ENCODE data around the gene TMEM217.

Gene TMEM217

DNA sequence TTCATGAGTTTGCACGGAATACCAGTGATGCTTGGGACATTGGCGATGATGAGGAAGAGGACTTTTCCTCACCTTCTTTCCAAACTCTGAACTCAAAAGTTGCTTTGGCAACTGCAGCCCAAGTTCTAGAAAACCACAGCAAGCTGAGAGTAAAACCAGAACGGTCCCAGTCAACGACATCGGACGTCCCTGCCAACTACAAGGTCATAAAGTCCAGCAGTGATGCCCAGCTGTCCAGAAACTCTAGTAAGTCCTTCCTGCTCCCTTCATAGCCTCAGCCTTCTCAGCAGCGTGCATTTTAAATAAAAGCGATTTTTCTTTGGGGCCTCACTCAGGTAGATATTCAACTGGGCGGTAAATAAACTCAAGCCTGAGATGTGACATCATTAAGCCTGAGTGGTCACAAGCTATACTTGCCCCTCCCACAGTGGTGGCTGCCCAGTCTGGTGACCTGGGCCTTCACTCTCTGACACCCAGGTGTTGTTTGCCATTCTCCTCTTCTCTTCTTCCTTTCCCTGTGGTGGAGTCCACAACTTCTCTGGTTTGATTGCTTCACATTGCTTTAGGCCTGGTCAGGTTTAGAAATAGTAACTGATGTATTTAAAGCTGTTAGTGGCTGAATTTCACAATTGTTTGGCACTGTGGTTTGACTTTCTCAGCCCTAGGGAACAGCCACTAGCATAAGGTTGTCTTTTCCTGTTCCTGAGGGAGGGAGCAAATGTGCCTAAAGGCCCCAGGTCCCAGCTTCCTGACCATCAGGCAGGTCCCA lies 21.6 kb upstream of the TMEM217 start:
- DNase-seq (ENCODE audit: low read depth): peak; percentile 23

DNA sequence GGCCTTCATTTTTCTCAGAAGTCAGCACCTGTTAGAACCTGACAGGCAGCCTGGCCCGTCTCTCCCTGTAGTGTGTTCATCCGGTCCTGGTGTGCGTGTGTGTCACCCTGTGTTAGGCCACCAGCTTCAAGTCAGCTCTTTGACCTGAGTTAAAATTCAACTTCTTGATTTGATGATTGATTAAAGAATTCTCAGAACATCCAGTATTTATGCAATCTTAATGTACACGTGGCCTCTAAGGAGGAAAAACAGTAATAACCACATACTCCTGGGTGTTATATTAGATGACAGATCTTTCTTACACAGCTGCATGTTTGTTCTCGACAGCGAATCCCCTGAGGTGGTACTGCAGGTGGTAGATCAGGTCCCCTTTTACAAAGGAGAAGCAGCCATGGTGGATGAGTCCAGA lies 19.1 kb upstream of the TMEM217 start:
- DNase-seq (ENCODE audit: low read depth): no peak

DNA sequence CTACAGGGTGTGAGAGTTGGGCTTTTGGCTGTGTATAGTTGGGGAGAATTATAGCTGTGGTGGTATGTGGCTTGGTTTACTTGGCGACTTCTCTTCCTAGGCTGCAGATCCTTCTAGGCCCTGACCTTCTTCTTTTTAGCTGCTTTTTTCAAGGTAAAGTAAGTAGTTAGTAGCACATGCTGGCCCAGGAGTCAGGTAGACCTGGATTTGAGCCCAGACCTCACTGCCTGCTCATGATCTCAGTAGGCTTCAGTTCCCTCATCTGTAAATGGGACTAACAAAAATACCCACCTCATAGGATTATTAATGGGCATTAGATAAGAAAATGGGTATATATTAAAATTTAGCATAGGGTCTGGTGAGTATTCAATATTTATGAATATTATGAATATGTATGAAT lies 17.4 kb upstream of the TMEM217 start:
- DNase-seq (ENCODE audit: low read depth): no peak

DNA sequence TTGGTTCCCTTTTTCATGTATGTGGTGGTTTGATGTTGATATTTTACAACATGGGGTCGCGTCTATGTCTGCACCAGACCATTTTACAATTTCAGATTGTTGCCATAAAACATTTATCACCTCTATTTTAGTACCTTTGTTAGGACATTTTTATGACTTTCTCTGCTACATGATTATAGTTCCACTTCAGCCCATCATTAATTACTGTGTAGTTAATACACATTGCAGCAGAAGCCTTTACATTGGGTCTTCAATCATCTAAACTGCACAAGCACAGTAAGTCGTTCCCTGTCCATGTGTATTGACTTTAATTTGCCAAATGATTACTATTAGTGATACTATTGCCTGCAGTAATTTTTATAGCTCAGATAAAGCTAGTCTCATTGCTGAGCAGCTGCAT lies 15.7 kb upstream of the TMEM217 start:
- DNase-seq (ENCODE audit: low read depth): no peak

DNA sequence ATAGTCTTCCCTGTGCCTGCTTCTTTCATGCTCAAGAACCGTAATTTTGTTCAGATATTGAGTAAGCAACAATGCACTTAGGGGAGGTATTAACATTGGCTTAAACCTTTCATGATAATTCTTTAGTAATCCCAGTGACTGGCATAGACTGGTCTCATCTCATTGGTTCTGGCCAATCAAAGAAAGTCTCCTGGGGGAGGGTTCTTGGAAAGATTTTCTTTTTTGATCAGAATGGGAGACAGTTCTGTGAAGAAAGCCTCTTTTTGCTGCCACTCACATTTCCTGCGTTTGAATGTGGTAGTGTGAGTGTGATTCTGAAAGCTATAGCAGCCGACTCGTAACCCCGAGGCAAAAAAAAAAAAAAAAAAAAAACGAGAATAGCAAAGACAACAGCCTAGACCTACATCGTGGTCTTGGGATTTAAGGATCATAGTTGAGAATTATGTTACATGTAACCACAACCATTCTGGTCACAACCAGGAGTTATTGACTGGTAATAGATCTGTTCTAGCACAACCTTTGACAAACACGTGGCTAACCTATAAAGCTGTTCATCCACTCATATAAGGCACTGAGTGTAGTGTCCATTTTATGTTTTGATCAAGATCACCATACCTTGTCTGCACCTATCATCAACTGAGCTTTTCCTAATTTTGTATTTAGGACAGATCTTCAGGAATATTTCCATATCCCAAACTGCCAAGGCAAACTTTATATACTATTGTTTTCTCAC lies 15.1 kb upstream of the TMEM217 start:
- DNase-seq (ENCODE audit: low read depth): no peak

DNA sequence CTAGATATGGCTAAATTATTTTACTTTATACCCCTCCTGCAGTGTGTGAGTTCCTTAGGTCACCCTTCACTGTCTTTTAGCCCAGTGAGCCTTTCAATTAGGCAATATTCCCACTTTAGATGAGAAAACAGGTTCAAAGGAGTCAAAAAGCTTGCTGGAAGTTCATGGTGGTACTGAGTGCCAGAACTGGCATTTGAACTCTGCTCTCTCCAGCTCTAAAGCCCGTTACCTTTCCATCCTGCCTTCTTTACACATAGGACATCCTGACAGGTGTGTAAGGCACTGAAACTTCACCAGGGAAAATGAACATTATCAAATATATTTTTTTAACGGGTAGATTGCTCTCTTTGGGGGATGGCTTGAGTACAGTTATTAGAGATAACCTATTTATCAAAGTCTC lies 11.2 kb upstream of the TMEM217 start:
- DNase-seq (ENCODE audit: low read depth): no peak

DNA sequence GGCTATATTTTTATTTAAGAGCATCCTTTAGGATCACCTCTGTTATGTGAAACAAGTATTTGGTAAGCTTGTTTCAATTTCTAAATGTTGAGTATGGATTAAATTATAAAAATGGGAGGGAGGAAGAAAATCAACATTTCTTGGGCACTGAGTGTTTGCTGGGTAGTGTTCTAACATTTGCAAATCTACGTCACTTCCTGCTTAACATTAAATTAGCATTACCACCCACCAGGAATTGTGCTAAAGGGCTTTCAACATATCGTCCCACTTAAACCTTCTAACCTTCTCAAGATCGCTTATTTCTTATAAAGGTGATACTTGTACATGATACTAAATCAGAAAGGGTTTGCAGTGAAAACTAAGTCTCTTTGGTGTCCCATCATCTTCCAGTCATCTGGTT lies 7.9 kb upstream of the TMEM217 start:
- no peak for DNase-seq (ENCODE audit: low read depth)

DNA sequence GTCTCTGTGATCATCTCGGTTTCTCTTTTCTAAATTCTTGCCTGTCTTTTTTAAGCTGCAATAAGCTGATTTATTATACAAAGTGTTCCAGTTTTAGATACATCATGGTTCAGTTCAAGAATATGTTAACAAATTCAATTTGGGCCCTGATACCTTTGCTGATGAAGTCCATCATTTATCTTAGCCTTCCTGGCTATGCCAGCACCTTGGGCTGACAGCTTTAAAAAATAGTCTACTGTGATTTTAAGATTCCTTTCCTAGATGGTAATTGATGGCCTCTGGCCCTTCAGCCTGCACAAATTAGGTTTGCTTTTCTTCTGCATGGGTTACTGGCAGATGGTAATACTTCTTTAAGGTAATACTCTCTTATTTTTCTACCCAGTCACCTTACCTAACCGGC lies 7.1 kb upstream of the TMEM217 start:
- no peak for DNase-seq (ENCODE audit: low read depth)

DNA sequence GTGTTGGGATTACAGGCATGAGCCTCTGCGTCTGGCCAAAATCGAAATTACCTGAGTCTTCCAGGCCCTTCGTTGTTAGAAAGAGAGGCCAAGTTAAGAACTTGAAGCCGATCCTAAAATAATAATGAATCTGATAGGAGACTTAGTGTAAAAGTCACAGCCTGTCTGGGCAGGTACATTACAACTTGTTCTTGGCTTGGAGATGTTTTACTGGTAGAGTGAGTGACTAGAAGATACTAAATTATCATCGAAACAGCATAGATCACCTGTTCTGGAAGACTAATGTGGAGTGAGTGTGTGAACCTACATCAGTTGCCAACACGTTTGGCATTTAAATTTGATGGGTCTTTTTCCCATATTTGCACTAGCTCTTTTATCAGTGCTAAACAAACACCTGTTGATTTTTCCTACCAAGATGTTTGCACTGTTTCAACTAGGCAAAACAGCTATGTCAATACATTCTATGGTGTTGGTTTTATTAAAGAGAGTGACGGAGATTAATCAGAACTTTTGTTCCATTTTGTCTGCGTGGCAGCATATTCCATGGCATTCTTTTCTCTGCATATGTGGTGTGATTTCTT lies 4.6 kb upstream of the TMEM217 start:
- DNase-seq (ENCODE audit: low read depth): no peak

DNA sequence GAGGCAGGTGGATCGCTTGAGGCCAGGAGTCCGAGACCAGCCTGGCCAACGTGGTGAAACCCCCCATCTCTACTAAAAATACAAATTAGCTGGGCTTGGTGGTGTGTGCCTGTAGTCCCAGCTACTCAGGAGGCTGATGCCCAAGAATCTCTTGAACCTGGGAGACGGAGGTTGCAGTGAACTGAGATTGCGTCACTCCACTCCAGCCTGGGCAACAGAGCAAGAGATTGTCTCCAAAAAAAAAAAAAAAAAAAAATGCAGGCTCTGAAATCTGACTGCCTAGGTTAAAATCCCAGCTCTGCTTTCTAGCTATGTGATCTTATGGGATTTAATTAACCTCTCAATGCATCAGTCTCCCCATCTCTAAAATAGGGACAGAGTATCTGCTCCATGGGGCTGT lies 3.3 kb upstream of the TMEM217 start:
- DNase-seq (ENCODE audit: low read depth): no peak

DNA sequence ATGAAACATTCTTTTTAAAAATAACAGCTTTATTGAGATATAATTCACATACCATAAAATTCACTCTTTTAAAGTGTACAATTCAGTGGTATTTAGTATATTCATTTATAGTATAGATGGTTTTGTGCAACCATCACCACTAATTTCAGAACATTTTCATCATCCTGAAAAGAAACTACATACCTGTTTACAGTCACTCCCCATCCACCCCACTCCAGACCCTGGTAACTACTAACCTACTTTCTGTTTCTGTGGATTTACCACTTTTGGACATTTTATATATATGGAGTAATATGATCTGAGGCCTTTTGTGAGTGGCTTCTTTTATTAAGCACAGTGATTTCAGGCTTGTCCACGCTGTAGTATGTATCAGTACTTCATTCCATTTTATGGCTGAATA lies 2.5 kb upstream of the TMEM217 start:
- no peak for DNase-seq (ENCODE audit: low read depth)

DNA sequence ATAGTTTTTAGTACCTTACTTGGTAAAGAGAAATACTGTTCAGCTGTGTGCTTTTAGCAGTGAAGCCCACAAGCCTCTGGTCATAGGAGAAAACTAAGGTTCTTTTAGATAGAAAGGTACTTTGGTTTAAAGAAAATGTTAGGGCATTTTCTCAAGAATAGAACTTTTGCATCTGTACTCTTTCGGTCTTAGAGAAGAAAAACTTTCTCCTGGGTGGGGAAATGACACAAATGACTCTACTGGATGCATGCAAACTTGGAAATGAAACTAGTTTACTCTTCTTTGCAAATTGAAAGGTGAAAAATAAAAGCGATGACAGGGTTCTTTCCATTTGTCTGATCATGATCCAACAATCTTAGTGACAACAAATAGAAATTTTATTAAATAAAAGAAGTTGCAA lies 2.1 kb upstream of the TMEM217 start:
- no peak for DNase-seq (ENCODE audit: low read depth)

DNA sequence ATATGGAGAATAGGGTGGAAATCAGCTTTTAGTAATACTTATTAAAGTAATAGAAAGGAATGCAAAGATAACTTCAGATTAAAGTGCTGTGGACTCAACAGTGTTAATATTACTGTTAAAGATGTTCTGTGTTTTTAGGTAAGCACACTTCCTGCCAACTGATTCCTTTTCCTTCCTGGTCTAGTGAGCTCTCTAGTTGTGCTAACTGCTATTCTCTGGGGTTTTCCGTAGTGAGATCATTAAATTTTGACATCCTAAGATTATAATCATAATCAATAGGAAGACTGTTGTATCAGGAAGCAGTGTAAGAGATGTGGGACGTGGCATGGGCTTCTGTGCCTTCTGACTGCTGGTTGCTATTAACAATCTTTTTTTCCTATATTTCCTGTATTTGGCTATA lies 1.2 kb upstream of the TMEM217 start:
- no peak for DNase-seq (ENCODE audit: low read depth)

DNA sequence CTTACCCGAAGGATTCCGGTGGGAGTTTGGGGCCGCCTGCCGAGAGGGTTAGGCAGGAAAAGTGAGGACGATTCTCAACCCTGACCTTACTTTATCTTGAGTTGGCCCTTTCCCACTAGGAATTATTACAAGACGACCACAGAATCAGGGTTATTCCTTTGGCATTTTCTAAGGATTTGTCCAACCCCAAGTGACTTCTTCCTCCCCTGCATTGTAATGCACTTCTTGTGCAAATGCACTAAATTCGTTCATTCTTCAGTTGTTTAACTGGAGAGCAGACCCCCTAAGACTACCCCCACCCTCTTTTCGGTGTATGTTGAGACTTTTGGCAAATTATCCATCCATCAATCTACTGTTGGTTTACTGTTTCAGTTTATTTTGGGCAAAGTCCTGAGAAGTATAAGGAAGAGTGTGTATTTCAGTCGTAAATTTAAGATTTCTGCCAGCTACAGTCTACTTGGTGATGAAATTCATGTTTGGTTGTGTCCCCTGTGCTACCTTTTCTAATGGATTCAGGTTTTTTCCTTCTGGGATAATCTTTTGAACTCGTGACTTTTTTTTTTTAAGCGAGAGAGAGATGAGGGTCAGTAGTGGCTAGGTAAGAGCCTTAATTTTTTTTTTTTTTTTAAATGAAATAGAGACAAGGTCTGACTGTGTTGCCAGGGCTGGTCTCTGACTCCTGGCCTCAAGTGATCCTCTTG lies 611 bp upstream of the TMEM217 start:
- DNase-seq (ENCODE audit: low read depth): no peak

DNA sequence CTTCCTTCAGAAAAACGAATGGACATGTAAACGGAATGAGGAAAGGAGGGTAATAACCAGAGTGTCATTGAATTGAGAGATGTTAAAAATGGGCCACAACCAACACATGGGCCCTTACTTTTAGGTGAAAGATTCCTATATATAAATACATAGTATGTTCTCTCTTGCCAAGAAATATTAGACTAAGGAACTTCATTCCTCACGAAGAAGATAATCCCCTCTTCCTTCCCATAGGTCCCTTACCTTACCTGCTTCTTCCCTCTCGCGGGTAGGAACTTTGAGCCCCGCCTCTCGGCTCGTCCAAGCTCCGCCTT lies 667 bp downstream of the TMEM217 start:
- DNase-seq (ENCODE audit: low read depth): no peak

DNA sequence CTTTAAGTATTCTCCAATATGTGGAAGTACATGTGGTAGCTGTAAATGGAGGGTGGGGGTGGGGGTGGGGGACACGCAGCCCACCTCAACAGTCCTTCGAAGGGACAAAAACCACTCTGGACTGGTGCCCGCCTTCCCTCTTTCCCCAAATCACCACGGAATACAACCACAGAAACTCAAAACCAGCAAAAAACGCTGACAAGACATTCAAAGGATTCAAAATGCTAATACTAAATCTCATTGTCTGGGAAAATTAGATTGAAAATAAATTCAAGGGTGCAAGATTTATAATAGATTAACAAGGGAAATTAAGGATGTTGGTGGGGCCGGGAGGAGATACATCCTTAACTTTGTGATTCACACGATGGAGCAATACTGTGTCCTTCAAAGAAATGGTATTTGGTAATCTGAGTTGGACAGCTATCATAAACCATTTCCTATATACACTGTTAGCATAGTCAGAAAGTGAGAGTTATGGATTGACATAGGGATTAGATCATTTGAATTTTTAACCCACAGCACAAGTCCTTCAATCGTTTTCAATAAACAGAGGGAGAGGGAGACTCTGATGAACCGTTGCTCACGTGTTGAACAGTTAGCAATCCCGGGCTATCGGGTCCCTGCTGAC lies 1.1 kb downstream of the TMEM217 start:
- DNase-seq (ENCODE audit: low read depth): no peak

DNA sequence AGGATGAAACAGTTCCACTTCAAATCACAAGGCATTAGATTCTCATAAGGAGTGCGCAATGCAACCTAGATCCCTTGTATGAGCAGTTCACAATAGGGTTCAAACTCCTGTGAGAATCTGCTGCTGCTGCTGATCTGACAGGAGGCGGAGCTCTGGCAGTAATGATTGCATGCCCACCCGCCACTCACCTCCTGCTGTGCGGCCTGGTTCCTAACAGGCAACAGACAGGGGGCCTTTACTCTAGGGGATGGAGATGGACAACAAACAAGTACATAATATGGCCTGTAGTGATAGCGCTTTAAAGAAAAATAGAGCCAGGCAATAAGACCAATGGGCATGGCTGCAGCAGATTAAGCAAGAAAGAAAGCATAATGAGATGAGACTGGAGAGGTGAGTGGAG lies 3.1 kb downstream of the TMEM217 start:
- no peak for DNase-seq (ENCODE audit: low read depth)

DNA sequence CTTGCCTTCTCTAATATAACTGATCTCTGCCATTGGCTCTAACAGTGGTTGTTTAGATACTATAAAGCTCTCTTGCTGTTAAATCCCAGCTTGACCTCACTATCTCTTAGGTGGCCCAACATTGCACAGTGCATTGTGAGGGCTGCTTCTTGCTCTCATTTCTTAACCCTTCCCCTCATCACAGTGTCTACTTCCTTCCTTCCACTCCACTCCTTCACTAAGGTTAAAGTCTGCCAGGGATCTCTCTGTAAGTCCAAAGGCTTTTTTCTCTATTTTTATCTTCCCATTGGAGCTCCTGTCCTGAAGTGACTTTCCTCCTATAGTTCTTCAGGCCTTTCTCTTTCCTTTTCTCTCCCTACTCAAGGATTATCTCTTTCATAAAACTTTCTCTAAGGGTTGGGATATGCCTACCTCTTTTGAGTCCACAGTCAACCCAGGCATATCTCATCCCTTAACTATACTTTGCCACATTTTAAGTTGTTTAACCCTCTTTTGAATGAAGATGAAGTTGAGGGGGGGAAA lies 4.4 kb downstream of the TMEM217 start:
- DNase-seq (ENCODE audit: low read depth): no peak

DNA sequence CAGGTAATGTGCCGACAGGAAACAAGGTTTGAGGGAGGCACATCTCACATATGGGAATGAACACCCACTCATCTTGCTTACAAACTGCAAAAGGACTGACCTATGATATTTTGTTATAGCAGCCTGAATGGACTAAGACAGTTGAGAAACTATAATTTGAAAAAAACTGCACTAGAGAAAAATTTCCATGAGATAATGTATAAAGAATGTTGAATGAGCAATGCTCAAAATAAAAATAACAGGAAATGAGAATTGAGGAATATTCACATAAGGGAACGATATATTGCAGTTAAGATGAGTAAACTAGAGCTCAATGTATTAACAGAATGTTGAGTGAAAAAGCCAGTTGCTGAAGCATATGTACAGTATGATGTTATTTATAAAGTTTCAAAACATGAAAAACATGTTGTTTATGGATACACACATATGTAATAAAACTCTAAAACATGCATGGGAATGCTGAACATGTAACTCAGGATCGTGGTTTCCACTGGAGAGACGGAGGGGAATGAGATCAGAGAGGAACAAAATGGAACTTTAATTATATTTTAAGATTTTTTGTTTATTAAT lies 6.6 kb downstream of the TMEM217 start:
- no peak for DNase-seq (ENCODE audit: low read depth)

DNA sequence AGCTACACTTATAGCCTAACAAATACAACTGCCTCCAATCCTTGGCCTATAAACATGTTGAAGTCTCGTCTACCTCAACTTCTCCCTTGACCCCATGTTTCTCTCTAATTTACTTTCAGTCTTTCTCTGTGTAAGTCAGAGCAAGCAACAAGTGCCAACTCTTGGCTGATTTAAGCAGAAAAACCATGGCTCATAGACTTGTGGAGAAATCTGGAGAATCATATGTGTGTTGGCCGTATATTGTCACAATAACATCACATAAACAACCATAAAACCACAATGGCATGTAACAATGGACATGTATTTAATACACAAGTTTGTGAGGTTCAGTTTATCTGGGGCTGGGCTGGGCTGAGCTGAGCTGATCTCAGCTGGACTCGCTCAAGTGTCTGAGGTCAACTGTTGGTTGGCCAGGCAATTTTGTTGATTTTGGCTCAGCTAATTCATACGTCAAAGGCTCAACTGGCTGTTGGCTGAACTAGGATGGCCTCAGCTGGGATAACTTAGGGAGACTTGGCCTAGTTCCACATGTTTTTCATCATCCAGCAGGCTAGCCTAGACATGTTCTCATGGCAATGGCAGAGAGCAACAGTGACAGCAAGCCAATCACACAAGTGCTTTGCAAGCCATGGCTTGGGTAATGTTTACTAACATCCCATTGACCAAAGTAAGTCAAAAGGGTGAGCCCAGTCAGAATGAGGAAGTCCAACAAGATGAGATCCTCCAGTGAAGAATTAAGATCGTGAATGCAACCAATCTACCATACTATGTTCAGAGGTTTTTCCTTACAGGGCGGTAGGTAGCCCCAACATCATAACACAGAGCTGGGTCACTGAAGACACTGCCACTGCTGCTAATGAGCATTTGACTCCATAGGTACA lies 13.3 kb downstream of the TMEM217 start:
- DNase-seq (ENCODE audit: low read depth): peak; percentile 100

DNA sequence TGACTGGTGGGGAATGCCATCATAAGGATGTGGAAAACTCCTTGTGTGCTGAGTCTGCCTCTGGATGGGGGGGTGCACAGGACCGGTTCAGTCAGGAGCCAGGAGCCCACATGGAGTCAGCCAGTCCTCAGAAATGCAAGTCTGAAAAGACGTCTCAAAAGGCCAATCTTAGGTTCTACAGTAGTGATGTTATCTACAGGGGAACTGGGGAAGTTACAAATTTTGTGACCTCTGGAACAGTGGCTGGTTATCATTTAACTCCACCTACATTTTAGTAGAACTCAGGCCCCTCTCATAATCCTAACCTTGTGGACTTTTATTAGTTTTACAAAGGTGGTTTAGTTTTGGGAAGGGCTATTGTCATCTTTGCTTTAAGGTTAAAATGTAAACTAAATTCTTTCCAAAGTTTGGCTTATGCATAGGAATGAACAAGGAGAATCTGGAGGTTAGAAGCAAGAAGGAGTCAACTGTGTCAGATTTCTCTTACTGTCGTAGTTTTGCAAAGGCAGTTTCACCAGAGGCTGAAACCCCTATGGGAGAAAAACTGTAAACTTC lies 14.1 kb downstream of the TMEM217 start:
- no peak for DNase-seq (ENCODE audit: low read depth)
